HG02840 (cell line): ENCODE measurements around the gene OSCP1.

Experiments
- ATAC-seq: cut with Tn5 transposase; IDR thresholded peaks from one replicate; pipeline ENCODE4 v1.9.1; 2021; ENCODE audit warnings: mild to moderate bottlenecking, moderate library complexity, moderate number of reproducible peaks; ENCODE audit not compliant: unreplicated experiment, low FRiP score

The OSCP1 gene

DNA sequence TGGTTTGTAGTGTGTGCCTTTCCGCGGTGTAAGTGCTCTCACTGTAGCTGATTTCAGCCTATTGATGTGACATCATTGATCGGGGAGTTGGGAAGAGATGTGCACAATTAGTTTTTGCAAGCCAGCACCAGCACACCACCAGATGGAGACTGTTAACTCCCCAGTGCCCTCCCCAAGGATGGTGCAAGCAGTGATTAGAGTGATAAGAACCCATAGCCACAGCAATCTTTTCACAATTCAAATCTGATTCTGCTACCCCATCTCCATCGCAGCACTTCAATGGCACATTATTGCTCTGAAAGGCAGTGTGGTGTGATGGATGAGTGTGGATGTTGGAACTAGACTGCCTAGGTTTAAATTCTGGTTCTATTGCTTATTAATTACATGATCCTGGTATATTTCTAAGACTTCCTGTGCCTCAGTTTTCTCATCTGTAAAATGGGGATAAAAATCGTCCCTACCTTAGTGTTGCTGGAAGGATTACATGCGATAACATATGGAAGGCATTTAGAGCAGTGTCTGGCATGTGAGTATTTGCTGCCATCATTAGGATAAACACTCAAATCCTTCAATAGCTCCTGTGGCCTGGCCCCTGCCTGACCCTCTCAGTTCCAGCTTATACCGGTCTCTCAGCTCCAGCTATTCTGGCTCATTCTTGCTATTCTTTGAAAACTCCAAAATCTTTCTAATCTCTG, 25.8 kb upstream of the OSCP1 start:
- no peak for ATAC-seq

- ATAC-seq = no peak
Measured at GRCh38 chr1:36475341-36475740, 25.1 kb upstream of the OSCP1 start.

GRCh38 chr1:36472656-36473055, 22.4 kb upstream of the OSCP1 start:
- ATAC-seq = no peak

GRCh38 chr1:36471830-36472641, 21.8 kb upstream of the OSCP1 start:
- ATAC-seq = no peak

DNA sequence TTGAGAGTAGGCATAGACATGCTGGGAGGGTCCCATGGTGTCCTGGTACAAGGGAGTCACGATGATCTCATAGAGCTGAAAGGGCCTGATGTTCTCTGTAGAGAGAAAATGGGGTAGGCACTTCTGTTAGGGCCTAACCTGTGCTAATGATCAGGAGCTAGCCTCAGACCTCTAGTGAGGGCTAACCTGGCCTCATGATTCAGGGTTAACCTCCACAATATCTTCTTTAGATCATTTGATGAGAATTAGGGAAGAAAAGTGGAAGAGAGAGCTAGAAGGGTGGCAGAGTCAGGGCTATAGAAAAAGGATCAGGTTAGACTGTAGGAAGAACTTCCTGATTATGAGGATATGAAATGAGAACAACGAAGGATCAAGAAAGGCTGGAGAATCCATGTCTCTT, 18.9 kb upstream of the OSCP1 start:
- ATAC-seq = no peak

DNA sequence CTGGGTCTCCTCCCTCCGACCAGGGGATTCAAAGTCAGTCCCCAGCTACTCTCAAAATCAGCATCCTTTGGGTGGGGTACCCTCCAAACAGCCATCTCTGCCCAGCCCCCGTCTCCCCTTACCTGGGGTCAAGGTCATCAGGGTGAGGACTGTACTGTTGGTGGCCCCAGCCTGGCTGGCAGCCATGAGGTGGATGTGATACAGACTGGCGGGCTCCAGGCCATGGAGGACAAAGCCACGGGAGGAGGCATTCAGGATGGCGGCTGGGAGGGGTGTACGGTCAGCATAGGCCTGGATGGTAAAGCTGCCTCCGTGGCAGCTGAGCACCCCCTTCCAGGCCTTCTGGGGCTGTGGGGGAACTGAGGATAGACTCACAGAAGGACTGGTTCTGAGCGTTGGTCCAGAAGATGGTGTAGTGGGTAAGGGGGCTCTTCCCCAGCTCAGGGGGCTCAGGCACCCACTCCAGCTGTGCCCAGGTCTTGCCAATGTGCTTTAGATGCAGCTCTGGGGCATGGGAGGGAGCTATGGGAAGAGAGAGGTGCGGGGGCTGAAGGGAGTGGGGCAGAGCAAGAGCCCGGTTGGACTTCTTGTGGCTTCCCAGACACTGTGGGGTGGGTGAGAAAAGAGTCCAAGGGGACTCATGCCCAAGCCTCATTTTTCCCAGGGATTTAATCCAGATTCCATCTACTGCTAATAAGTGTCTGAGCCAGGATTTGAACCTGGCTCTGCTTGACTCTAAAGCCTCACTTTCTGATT, 17.6 kb upstream of the OSCP1 start:
- ATAC-seq = no peak

- no peak for ATAC-seq
Measured at GRCh38 chr1:36467027-36467410, 16.8 kb upstream of the OSCP1 start.

DNA sequence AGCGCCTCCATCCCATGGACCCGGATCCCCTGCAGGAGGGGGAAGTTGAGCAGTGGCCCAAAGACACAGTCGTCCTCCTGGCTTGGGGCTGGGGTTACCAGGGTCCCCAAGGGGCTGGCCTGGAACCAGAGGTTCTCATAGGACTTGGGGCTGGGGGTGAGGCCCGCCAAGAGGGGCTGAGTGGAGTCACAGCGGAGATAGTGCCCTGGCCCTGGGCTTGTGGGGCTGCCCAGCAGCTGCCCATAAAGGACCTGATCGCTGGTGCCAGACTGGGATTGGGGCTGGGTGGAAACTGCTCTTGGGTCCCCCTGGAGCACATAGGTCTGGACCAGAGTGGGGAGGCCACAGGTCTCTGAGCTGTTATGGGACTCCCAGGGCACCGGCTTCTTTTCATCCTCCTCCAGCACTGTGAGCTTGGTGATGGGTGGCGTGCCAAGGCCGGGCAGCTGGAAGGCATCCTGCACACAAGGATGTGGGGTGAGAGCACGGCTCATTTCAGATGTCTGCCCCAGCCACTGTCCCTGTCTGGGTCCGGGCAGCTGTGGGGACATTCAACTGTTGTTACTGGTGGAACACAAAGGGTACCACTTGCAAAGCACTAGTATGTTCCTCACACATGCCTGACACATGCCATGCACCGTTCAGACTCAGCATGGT, 16.2 kb upstream of the OSCP1 start:
- no peak for ATAC-seq

- no peak for ATAC-seq
Measured at GRCh38 chr1:36465731-36466369, 15.6 kb upstream of the OSCP1 start.

- ATAC-seq = peak; percentile 31
Measured at GRCh38 chr1:36464605-36465393, 14.5 kb upstream of the OSCP1 start.

GRCh38 chr1:36463803-36464604, 13.8 kb upstream of the OSCP1 start, which contains the start of gene MRPS15:
Gene MRPS15 (minus strand): TSS chr1:36464384. CDS start chr1:36464275, 109 bp downstream.
- peak; percentile 80 for ATAC-seq

GRCh38 chr1:36463463-36463802, 13.2 kb upstream of the OSCP1 start:
- ATAC-seq = no peak

DNA sequence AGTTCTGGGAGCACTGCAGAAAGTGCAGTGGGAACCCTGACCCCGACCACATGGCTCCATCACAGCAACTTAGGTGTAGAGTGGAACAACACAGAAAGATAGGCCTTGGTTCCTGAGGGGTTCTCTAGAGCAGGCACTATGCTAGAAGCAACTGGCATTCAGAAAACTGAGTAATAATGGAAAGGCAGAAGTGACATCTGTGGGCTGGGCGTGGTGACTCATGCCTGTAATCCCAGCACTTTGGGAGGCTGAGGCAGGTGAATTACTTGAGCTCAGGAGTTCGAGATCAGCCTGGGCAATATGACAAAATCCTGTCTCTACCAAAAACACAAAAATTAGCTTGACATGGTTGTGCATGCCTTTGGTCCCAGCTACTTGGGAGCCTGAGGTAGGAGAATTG, 8.7 kb upstream of the OSCP1 start:
- no peak for ATAC-seq

DNA sequence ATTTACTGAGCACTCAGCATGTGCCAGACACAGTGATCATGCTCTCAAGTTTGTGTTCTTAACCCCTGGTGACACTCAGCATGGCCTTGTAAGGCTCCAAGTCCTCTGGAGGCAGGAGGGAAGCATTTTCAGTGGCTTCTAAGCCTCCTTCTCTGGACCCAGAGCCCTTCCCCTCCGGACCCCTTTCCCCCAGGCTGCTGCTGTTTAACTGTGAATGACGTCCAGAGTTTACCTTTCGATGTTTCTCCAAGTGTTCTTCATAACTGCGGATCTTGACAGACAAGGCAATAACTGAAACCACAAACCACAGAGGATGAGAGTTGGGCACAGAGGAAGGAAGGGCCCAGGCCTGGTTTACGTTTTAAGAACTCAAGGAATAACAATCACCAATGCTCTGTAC, 7.4 kb upstream of the OSCP1 start:
- ATAC-seq = no peak

GRCh38 chr1:36456391-36456928, 6.2 kb upstream of the OSCP1 start:
- no peak for ATAC-seq

GRCh38 chr1:36455386-36455785, 5.1 kb upstream of the OSCP1 start:
- no peak for ATAC-seq

DNA sequence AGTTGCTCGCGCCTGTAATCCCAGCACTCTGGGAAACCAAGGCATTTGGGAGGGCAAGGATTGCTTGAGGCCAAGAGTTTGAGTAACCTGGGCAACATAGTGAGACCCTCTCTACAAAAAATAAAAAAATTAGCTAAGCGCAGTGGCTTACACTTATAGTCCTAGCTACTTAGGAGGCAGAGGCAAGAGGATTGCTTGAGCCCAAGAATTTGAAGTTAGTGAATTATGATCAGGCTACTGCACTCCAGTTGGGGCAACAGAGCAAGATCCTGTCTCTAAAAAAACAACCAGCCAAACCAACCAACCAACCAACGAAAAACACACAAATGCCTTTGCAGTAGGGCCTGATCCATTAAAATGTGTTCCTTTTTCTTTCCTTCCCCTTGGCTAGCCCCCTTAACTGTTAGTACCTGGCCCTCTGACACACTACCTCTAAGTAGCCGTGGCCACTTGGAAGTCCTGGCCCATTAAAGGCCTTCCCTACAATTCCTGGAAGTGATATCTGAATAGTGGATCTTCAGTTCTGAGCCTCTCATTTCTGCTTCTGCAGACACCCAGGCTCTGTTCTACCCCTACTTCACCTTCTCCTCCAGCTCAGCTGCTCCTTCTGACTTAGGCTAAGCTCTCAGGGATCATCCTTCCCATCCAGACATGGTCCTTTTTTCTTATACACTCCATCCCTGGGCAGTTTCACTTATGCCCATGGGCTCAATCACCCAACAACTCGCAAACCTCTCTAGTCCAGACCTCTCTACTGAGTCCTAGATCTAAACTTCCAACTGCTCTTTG, 3.5 kb upstream of the OSCP1 start:
- ATAC-seq = no peak

DNA sequence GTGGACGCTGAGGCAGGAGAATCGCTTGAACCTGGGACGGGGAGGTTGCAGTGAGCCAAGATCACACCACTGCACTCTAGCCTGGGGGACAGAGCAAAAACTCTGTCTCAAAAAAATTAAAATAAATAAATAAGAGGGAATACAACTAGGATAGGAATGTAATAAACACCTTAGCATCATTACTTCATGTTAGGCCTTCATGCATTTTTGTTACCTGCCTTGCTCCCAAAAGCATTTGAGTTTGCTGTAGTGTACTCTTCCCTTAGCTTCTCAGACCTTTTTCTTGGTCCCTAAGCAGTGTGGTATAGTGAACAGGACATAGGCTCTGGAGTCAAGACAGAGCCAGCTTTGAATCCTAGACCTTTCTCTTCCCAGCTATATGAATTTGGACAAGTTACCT, 2.8 kb upstream of the OSCP1 start:
- ATAC-seq = no peak
